ENCODE data around the gene MINDY4.

Gene MINDY4

DNA sequence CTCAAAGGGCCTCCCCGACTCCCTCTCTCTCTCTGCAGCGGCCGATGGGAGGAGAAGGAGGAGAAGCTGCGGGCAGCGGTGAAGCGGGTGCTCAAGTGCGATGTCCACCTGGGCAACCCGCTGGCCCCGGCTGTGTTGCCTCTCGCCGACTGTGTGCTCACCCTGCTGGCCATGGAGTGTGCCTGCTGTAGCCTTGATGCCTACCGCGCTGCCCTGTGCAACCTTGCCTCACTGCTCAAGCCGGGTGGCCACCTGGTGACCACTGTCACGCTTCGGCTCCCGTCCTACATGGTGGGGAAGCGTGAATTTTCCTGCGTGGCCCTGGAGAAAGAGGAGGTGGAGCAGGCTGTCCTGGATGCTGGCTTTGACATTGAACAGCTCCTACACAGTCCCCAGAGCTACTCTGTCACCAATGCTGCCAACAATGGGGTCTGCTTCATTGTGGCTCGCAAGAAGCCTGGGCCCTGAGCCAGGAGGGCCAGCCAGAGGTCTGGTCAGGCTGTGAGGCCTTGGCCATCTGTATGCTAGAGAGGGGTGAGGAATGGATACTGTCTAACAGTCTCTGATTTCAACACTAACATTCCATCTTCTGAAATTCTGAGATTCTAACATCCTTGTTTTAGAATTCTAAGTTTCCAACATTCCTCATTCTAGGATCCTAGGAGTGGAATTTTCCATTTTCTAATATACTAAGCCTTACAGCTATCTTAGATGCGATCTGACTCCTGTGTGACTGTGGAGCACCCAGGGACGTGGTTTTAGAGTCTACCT, 15.6 kb upstream of the MINDY4 start:
- DNase-seq (ENCODE audit: extremely low read depth, low read depth), result no peak

DNA sequence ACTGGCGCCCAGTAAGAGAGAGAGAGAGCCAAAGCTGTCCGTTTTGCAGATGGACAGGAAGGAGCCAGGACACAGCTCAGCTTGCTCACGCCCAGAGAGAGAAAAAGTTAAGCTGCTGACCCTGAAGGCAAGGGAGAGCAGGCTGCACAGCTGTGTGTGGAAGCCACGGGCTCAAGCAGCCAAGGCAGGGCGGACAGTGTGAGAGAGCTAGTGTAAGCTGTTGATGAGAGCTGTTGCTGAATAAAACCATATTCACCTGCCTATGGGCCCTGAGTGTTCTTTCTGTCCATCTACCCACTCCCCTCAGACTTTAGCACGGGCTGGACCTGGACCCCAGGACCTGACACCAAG, 13.9 kb upstream of the MINDY4 start:
- no peak overlapping the region for H3K4me3 ChIP-seq (replicated peaks; ENCODE audit: low read depth, low read length)
- TF ChIP-seq, protein P1, sequence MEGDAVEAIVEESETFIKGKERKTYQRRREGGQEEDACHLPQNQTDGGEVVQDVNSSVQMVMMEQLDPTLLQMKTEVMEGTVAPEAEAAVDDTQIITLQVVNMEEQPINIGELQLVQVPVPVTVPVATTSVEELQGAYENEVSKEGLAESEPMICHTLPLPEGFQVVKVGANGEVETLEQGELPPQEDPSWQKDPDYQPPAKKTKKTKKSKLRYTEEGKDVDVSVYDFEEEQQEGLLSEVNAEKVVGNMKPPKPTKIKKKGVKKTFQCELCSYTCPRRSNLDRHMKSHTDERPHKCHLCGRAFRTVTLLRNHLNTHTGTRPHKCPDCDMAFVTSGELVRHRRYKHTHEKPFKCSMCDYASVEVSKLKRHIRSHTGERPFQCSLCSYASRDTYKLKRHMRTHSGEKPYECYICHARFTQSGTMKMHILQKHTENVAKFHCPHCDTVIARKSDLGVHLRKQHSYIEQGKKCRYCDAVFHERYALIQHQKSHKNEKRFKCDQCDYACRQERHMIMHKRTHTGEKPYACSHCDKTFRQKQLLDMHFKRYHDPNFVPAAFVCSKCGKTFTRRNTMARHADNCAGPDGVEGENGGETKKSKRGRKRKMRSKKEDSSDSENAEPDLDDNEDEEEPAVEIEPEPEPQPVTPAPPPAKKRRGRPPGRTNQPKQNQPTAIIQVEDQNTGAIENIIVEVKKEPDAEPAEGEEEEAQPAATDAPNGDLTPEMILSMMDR (IDR thresholded peaks at IDR 0.05; ENCODE audit: low read depth, low read length, missing control alignments), result no peak
- no peak for DNase-seq (ENCODE audit: extremely low read depth, low read depth)

More for the DNA sequence above, 15.6 kb upstream of the MINDY4 start:
- TF ChIP-seq, protein P1 (IDR thresholded peaks at IDR 0.05; ENCODE audit: low read depth, low read length, missing control alignments), result no peak
- no peak overlapping the region for H3K4me3 ChIP-seq (replicated peaks; ENCODE audit: low read depth, low read length)

DNA sequence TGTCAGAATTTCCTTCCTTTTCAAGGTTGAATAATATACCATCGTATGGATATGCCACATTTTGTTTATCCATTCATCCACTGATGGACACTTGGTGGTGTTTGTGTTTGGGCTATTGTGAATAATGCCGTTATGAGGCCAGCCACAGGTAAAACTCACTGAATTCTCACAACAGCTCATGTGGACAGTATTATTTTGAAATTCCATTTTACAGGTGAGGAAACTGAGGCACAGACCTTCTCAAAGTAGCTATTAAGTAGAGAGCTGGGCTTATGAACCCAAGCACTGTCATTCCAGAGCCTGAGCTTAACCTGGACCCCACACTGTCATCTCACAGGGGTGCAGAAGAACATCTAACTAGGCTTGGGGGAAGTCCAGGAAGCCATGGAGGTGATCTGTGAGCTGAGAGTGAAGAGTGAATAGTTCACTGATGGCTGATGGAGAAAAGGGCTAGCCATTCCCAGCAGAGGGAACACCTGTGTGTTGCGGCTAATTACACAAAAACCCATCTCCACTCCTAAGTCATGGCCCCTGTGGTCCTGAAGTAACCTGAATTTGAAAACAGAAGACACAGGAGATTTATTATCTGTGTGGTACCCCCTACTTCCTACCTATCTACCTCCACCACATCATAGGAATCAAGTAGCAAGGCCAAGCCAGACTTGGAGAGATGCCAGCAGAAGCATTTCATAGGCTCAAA, 10.6 kb upstream of the MINDY4 start:
- TF ChIP-seq, protein P1 (IDR thresholded peaks at IDR 0.05; ENCODE audit: low read depth, low read length, missing control alignments), result no peak
- DNase-seq (ENCODE audit: extremely low read depth, low read depth), result no peak
- no peak overlapping the region for H3K4me3 ChIP-seq (replicated peaks; ENCODE audit: low read depth, low read length)

DNA sequence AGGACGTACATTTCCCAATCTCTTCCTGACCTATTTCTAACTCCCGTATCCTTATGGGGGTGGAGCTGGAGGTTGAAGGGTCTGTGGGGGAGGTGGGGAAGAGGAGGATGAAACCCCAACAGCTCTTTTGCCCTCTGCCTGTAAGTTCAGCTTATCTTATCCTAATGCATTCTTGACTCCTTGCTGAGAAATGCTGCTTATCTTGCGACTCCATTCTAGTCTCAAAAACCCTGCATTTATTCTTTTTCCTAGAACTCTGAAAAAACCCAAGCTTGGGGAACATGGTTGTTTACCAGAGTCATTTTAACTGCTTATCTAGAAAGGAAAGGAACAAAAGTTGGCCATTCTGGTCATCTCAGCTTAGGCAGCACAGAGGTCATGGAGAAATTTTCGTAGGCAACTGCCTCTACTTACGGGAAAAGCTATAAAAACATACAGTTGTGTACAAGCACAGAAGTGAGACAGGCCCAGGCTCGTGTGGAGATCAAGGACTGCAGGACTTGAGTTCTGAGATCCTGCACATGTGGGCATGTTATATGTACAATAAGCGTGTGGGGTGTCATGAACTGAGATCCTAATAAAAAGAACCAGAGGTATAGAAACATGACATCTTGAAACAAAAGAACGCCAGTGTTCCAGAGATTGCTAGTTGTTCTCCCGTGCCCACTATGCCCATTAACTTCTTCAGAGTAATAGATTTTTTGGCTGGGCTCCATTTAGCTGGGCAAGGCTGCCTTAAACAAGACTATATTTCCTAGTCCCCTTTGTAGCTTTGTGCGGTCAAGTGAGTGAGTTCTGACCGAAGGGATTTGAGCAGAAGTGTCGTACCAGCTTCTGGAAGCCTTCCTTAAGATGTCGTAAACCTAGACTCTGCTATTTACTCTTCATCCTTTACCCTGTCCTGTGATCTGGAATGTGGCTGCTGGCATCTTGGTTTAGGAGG, 9.7 kb upstream of the MINDY4 start:
- no peak overlapping the region for H3K4me3 ChIP-seq (replicated peaks; ENCODE audit: low read depth, low read length)
- TF ChIP-seq, protein P1 (IDR thresholded peaks at IDR 0.05; ENCODE audit: low read depth, low read length, missing control alignments), result no peak
- DNase-seq (ENCODE audit: extremely low read depth, low read depth), result no peak

DNA sequence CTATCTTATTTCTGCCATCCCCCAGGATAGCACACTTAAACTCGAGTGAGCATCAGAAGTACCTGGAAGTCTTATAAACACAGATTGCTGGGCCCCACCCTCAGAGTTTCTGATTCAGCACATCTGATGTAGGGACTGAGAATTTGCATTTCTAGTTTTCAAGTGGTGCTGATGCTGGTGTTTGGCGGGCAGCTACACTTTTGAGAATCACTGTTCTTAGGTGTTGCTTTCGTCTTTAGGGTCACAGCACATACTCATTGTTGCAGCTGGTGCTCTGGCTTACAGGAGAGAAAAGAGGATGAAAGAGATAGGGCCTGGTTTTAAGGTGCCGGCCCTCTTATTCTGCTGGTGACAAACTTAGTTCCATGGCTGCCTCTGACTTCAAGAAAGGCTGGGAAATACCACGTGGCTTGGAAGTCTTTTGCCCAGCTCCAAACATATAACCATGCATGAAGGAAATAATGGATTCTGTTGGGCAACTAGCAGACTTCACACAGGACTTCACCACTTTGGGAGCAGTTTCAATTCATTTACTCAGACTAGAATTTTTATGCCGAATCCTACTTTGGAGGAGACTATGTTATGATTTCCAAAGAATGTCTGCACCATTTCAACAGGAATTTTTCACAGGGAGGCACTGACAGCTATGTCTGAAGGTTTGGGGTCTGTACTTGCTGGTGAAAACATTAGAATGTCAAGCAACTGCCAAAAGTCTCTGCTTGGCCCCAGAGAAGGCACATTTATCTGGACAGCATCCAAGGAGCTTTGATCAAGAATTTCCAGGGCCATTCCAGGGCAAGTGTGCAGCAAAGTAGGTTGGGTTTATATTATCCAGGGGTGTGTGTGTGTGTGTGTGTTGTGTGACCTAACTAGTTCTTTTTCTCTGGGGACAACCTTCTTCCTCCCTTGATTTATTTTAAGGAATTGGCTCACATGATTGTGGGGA, 6.9 kb upstream of the MINDY4 start:
- no peak overlapping the region for H3K4me3 ChIP-seq (replicated peaks; ENCODE audit: low read depth, low read length)
- TF ChIP-seq, protein P1 (IDR thresholded peaks at IDR 0.05; ENCODE audit: low read depth, low read length, missing control alignments), result no peak
- no peak for DNase-seq (ENCODE audit: extremely low read depth, low read depth)

DNA sequence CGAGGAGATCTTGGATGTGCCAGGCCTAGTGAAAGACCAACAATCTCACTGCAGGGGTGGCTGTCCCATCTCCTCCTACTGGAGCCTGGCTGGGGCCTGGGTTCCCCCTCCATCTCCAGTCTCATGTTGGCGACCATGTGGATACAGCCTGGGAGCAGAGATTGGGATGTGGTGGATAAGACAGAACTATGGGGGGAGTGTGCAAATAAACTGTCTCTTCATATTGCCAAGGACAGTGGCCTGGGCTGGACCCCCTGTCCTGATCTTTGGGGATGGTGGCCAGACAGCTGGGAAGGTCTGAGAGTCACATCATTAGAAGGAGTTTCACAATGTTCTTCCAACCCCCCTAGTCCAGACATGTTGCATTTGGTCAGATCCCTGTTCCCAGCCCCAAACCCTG, 5.8 kb upstream of the MINDY4 start:
- no peak for DNase-seq (ENCODE audit: extremely low read depth, low read depth)
- TF ChIP-seq, protein P1 (IDR thresholded peaks at IDR 0.05; ENCODE audit: low read depth, low read length, missing control alignments), result no peak
- H3K4me3 ChIP-seq (replicated peaks; ENCODE audit: low read depth, low read length), result no peak overlapping the region

Data from HFF-Myc (cell line).